Putamen (tissue), 1 donor: Measurements from ENCODE around the gene ULBP1.
"Not testable (repeated sequence)": the region's sequence is repeated elsewhere in the genome, so short reads cannot be mapped to it uniquely, and the experiment has no call there.

ENCODE experiments used
- DNase-seq: peaks from one replicate; pipeline ENCODE4 v3.0.0-alpha.2; 2016; ENCODE audit warnings: low spot score

Gene ULBP1

GRCh38 chr6:149953934-149954327 lies 9.8 kb upstream of the ULBP1 start:
- DNase-seq, result not testable (repeated sequence)

DNA sequence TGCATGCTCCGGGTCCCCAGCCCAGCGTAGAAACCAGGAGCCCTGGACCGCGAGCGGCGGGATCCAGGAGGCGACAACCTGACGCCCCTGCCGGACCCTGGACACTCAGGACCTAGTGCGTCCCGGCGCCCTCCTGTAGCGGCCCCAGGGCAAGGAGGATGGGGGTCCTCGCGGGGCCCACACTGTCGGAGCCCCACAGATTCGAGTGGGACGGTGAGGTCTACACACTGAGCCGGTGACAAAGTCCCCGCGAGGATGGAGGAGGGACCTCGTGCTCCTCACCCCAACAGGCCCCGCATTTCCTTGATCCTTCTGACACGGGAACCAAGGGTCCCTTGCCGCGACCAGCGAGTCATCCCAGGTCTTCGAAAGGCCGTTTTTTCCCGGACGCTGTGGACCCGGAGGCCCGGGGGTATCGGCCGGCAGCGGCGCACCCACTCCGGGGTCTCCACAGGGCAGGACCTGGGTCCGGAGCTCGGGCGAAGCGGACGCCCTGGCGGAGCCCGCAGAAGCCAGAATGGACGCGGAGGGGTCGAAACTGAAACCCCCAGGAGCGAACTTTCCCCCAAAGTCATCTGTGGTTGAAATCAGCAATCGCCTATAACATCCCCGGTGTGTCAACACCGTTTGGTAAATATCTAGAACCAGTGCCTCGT lies 9.3 kb upstream of the ULBP1 start:
- DNase-seq, result not testable (repeated sequence)

- not testable (repeated sequence) for DNase-seq
Measured at GRCh38 chr6:149954984-149955653, 8.6 kb upstream of the ULBP1 start.

GRCh38 chr6:149955654-149956317 lies 8.0 kb upstream of the ULBP1 start:
- not testable (repeated sequence) for DNase-seq

GRCh38 chr6:149958124-149958523 lies 5.6 kb upstream of the ULBP1 start:
- DNase-seq, result not testable (repeated sequence)

DNA sequence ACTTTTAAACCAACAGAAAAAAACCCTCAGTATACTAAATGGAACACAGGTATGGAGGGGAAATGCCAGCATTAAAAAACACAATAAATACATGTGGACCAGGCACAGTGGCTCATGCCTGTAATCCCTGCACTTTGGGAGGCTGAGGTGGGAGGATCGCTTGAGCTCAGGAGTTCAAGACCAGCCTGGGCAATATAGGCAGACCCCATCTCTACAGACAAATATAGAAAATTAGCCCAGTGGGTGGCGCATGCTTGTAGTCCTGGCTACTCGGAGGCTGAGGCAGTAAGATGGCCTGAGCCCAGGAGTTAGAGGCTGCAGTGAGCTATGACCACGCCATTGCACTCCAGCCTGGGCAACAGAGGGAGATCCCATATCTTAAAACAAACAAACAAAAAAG lies 3.9 kb upstream of the ULBP1 start:
- DNase-seq, result not testable (repeated sequence)

- no peak for DNase-seq
Measured at GRCh38 chr6:149960488-149960887, 3.3 kb upstream of the ULBP1 start.

DNA sequence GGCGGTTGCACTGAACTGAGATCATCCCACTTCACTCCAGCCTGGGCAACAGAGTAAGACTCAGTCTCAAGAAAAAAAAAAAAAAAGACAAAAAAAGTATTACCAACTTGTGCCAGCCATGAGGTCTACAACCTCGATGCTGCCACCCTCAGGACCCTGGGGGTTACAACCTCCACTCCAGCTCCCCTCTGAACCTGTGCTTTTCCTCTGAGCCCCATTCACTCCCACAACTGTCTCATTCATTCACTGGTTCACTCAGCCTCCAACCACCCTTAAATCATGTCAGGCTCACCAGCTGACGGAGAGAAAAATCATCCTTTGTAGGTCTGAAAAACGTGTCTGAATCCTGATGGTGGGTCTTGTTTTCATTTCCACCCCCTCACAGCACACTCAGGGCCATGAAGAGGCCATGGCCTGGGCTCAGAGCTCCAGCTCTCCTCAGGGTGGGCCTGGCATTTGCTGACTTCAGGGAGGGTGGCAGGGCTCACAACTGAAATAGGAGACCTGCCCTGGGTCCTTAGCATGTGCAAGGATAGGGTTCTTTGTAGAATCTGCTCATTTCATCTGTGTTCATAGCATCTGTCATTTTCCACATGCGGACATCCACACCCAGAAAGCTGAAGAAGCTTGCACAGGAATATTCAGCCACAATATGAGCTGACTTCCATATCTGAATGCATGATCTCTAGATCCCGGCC lies 1.9 kb upstream of the ULBP1 start:
- DNase-seq, result no peak

DNA sequence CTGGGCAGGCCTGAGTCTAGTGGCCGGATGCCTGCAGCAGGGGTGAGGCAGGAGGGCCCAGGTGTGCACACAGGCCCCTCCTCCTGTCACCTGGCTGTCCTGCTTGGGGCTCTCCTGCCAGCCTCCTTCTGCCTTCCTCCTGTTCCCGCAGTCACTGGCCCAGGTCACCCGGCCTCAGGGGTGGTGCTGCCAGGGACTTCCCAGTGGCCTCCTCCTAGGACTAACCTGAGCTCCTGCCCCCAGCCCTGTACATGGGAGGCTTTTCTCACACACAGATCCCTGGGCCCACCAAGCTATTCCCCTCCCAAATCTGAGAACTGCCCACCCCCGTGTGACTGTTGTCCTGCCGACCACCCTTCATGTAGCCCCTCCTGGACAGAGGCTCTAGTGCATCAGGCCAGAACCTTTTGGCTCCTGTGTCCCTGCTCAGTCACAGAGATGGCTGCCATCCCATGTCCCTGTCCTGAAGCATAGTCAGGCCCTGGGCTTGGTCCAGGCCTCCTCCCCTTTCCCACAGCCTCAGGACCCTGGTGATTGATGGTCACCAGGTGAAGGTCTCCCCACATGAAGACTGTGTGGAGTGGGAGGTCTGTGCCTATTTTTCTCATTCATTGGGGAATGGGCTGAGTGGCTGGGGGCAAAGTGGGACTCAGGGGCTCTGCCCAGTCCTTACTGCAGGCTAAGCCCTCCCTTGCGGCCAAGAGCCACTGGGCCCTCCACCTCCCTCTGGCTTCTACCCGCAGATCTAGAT lies 1.1 kb upstream of the ULBP1 start:
- no peak for DNase-seq

DNA sequence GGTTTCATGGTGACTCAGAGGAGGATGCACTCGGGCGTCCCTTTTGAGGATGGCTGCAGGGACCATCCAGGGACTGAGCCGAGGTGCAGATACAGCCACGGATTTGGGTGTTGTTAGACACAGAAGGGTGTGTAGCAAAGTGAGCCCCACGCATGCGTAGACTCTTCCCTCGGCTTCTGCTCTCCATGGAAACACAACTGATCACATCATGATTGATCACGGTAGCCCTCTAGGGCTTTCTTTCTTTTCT lies 606 bp upstream of the ULBP1 start:
- DNase-seq, result no peak

DNA sequence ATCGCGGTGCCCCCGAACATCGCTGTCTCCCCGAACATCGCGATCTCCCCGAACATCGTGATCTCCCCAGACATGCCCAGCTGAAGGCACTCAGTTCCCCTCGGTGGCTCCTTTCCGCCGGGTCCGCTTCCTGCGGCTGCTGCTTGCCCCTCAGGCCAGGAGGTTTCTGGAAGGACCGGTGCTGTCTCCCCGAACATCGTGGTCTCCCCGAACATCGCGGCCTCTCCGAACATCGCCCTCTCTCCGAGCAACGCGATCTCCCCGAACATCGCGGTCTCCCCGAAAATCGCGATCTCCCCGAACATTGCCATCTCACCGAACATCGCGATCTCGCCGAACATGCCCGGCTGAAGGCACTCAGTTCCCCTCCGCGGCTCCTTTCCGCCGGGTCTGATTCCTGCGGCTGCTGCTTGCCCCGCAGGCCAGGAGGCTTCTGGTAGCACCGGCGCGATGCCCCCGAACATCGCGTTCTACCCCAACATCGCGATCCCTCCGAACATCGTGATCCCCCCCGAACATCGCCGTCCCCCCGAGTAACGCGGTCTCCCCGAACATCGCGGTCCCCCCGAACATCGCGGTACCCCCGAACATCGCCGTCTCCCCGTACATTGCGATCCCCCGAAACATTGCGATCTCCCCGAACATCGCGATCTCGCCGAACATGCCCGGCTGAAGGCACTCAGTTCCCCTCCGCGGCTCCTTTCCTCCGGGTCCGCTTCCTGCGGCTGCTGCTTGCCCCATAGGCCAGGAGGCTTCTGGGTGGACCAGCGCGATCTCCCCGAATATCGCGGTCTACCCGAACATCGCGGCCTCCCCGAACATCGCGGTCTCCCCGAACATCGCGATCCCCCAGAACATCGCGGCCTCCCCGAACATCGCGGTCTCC lies 808 bp downstream of the ULBP1 start:
- no peak for DNase-seq

DNA sequence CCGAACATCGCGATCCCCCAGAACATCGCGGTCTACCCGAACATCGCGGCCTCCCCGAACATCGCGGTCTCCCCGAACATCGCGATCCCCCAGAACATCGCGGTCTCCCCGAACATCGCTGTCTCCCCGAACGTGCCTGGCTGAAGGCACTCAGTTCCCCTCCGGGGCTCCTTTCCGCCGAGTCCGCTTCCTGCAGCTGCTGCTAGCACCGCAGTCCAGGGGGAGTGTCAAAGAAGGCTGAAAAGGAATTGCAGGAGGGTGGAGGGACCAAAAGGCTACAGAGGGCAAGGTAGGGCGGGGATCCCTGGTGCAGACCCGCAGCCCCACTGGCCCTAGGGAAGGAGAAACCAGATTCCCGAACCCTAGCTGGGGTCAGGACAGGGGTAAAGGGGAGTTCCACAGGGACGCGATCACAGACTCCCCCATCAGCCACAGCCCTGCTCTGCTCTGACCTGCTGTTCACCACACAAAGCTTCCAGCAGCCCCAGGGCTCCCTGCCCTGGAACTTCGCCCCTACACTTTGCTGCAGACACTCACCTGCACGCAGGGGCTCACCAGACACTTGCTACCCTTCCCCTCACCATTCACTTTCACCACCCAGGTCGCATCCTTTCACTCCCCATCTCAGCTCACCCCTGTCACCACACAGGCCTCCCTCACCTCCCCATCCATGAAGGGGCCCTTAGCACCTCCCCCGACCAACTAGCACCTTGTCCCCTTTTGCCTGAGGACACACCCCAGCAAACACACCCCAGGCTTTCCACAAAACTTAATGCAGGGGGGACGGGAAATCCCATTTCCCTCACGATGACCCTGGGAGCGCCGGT lies 1.7 kb downstream of the ULBP1 start:
- DNase-seq, result no peak

DNA sequence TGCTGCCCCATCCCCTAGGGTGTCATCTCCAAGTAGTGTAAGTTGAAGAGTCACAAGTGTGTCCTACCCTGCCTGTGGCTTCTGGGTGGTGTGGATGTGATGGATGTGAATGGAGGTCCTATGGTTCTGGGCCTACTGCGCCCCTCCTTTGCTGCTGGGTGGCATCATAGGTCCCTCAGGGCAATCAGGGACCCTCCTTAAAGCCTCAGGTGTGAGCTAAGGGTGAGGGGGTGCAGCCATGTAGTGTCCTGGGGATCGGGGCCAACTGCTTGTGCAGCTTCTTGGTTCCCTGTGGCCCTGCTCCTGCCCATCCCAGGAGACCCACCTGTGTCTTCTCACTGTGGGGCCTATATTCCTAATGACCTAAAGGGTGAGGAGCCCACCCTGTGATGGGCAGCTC lies 2.6 kb downstream of the ULBP1 start:
- not testable (repeated sequence) for DNase-seq

- no peak for DNase-seq
Measured at GRCh38 chr6:149967591-149967990, 3.8 kb downstream of the ULBP1 start.

DNA sequence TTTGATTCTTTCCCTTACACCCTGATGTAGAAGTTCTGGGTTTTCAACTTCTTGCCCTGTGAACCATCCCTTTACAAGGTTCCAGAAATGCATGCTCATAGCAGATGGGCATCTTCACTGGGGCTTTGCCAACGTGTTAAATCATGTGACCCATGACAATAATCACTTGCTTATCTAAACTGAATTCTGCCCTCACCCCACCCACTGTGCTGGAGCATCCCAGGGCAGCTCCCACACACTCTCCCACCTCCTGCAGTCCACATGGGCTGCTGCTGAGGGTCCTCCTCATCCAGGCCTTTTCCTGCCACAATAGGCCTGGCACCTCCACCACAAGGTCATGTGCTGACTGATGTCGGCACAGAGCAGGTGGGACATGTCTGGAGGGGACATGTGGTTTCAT lies 4.3 kb downstream of the ULBP1 start:
- not testable (repeated sequence) for DNase-seq

- DNase-seq, result not testable (repeated sequence)
Measured at GRCh38 chr6:149968909-149969308, 5.2 kb downstream of the ULBP1 start.

- DNase-seq, result no peak
Measured at GRCh38 chr6:149969635-149970034, 5.9 kb downstream of the ULBP1 start.

- DNase-seq, result not testable (repeated sequence)
Measured at GRCh38 chr6:149974394-149974793, 10.7 kb downstream of the ULBP1 start.

- DNase-seq, result no peak
Measured at GRCh38 chr6:149974825-149975224, 11.1 kb downstream of the ULBP1 start.

DNA sequence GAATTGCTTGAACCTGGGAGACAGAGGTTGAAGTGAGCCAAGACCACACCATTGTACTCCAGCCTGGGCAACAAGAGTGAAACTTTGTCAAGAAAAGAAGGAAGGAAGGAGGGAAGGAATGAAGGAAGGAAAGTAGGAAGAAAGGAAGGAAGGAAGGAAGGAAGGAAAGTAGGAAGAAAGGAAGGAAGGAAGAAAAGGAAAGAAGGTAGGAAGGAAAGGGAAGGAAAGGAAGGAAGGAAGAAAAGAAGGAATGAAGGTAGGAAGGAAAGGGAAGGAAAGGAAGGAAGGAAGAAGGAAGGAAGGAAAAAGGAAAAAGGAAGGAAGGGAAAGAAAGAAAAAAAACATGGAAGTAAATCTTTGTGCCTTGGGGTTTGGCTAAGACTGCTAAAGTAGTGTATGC lies 11.7 kb downstream of the ULBP1 start:
- DNase-seq, result no peak
